HCT116 (cell line): ENCODE results near the gene ITGA11.

Experiments used
- ATF3 ChIP-seq: IDR thresholded peaks from 2 replicates; pipeline ENCODE4 v1.6.1; 2012
- CTCF ChIP-seq, 3 experiments: fragments of 200-600 bp in 1 of 3; sonication (generic) in 1 of 3; IDR thresholded peaks in 2 of 3; conservative IDR thresholded peaks in 1 of 3; 2 replicates each; pipeline ENCODE4 v1.5.1; 2012 to 2017; ENCODE audit warnings: low read depth in 2 of 3, low read length in 2 of 3, antibody characterized with exemption in 1 of 3, borderline replicate concordance in 1 of 3, control low read depth in 1 of 3, mild to moderate bottlenecking in 1 of 3, mixed read lengths in 1 of 3, mixed run types in 1 of 3, moderate library complexity in 1 of 3; ENCODE audit not compliant: insufficient read depth in 1 of 3
- EGR1 ChIP-seq: IDR thresholded peaks from 2 replicates; pipeline ENCODE4 v1.6.1; 2012; ENCODE audit warnings: low read depth
- EZH2 ChIP-seq: fragments of 200-600 bp; sonication (generic); IDR thresholded peaks from 2 replicates; pipeline ENCODE4 v1.6.1; 2017; ENCODE audit warnings: antibody characterized with exemption, mixed run types

- TF ChIP-seq EZH2 (no peak), CTCF (IDR thresholded peaks at IDR 0.05 in 2 of 3, conservative IDR thresholded peaks at IDR 0.05 in 1 of 3; ENCODE audit: borderline replicate concordance in 1 of 3, insufficient read depth in 1 of 3, low read depth in 2 of 3, low read length in 2 of 3) (no peak), EGR1 (no peak), ATF3 (no peak)
These were observed 61.2 kb downstream of the ITGA11 start for GRCh38 chr15:68370768-68371151.
